Activated T-helper 9 cell treated with anti-CD3 and anti-CD28 coated beads, Interleukin-2, amount 50 U/mL, for 16 hours (primary cell): ENCODE data around the gene HSD17B11.
"Not testable (repeated sequence)": the region's sequence is repeated elsewhere in the genome, so short reads cannot be mapped to it uniquely, and the experiment has no call there.

ENCODE experiments used
- DNase-seq: peaks from one replicate; pipeline ENCODE4 v3.0.0-alpha.2; 2020; ENCODE audit warnings: low read depth

HSD17B11 gene

GRCh38 chr4:87356832-87357526 is 34.0 kb downstream of the HSD17B11 start:
- DNase-seq = no peak

- DNase-seq = no peak
These were observed 36.6 kb downstream of the HSD17B11 start for GRCh38 chr4:87354168-87355102.

- DNase-seq = peak; percentile 15
These were observed 37.4 kb downstream of the HSD17B11 start for GRCh38 chr4:87353592-87353991.

GRCh38 chr4:87345139-87345538 is 45.8 kb downstream of the HSD17B11 start:
- no peak for DNase-seq

- no peak for DNase-seq
These were observed 48.1 kb downstream of the HSD17B11 start for GRCh38 chr4:87342872-87343271.

GRCh38 chr4:87341954-87342635 is 48.9 kb downstream of the HSD17B11 start:
- not testable (repeated sequence) for DNase-seq

- DNase-seq = no peak
These were observed 51.5 kb downstream of the HSD17B11 start for GRCh38 chr4:87339440-87339839.

- no peak for DNase-seq
These were observed 53.6 kb downstream of the HSD17B11 start for GRCh38 chr4:87337361-87337760.

GRCh38 chr4:87333267-87333666 is 57.7 kb downstream of the HSD17B11 start:
- no peak for DNase-seq

- DNase-seq = no peak
These were observed 60.2 kb downstream of the HSD17B11 start for GRCh38 chr4:87330761-87331160.

- no peak for DNase-seq
These were observed 63.9 kb downstream of the HSD17B11 start for GRCh38 chr4:87327136-87327535.

- no peak for DNase-seq
These were observed 64.5 kb downstream of the HSD17B11 start for GRCh38 chr4:87326460-87326859.

GRCh38 chr4:87322754-87323153 is 68.2 kb downstream of the HSD17B11 start, which contains the start of gene HSD17B13:
Gene HSD17B13, minus strand, starts transcription at chr4:87322882. Its CDS starts 41 bp downstream, at chr4:87322841.
- no peak for DNase-seq

- DNase-seq = no peak
These were observed 69.1 kb downstream of the HSD17B11 start for GRCh38 chr4:87321888-87322287.

- DNase-seq = no peak
These were observed 73.5 kb downstream of the HSD17B11 start for GRCh38 chr4:87317527-87317926.

GRCh38 chr4:87316961-87317360 is 74.0 kb downstream of the HSD17B11 start:
- no peak for DNase-seq

GRCh38 chr4:87315000-87315399 is 76.0 kb downstream of the HSD17B11 start:
- DNase-seq = not testable (repeated sequence)

- DNase-seq = no peak
These were observed 77.2 kb downstream of the HSD17B11 start for GRCh38 chr4:87313756-87314155.

GRCh38 chr4:87311684-87312083 is 79.3 kb downstream of the HSD17B11 start:
- DNase-seq = no peak

- DNase-seq = no peak
These were observed 80.2 kb downstream of the HSD17B11 start for GRCh38 chr4:87310691-87311335.

- no peak for DNase-seq
These were observed 81.4 kb downstream of the HSD17B11 start for GRCh38 chr4:87309625-87310024.

- no peak for DNase-seq
These were observed 84.9 kb downstream of the HSD17B11 start for GRCh38 chr4:87306056-87306455.
